ENCODE results near the gene BIN1. TPM values are rescaled to one million over a fixed set of nuclear protein-coding genes. Genes with fewer than 3 reads are reported as not detected.

The BIN1 gene
- total RNA-seq, 2 experiments from 2014 or later, result 98.8 to 101 TPM

- Mint-ChIP-seq H3K4me3 (no peak overlapping the region), H3K9me3 (no peaks in the 10 kb centered on the region), H3K36me3 (no peaks in the 10 kb centered on the region), H3K27me3 (no peaks in the 10 kb centered on the region), H3K27ac (no peak overlapping the region), H3K4me1 (no peaks in the 10 kb centered on the region)
- no peak for DNase-seq
Observed at GRCh38 chr2:127000194-127000593, 106.8 kb downstream of the BIN1 start.

- no peaks in the 10 kb centered on the region for H3K36me3 Mint-ChIP-seq
- no peaks in the 10 kb centered on the region for H3K4me1 Mint-ChIP-seq
- H3K27ac Mint-ChIP-seq, result no peak overlapping the region
- no peaks in the 10 kb centered on the region for H3K9me3 Mint-ChIP-seq
- H3K4me3 Mint-ChIP-seq, result no peak overlapping the region
- no peaks in the 10 kb centered on the region for H3K27me3 Mint-ChIP-seq
- no peak for DNase-seq
Observed at GRCh38 chr2:126999106-126999756, 107.7 kb downstream of the BIN1 start.

- Mint-ChIP-seq H3K4me3 (no peak overlapping the region), H3K36me3 (no peaks in the 10 kb centered on the region)
- no peak for DNase-seq
Observed at GRCh38 chr2:126998486-126998885, 108.5 kb downstream of the BIN1 start.

More at GRCh38 chr2:126998486-126998885, 108.5 kb downstream of the BIN1 start:
- Mint-ChIP-seq H3K4me1 (no peaks in the 10 kb centered on the region), H3K9me3 (no peaks in the 10 kb centered on the region), H3K27me3 (no peaks in the 10 kb centered on the region), H3K27ac (no peak overlapping the region)

Other genes starting within 250 kb of the BIN1 start
- gene TEX51, start 208.3 kb downstream of the BIN1 start, total RNA-seq, result not detected
- not detected for gene CYP27C1, start 113.1 kb upstream of the BIN1 start, total RNA-seq
- gene ERCC3, start 187.0 kb upstream of the BIN1 start, total RNA-seq, result 10 to 100 TPM; 51.7 to 53.2 TPM